IPS-18c (cell line): ENCODE results near the gene MAML3.

ENCODE experiments used
- H3K4me3 ChIP-seq: 2 replicates; pipeline ENCODE4 v1.7.0; 2013; ENCODE audit warnings: low read depth, mild to moderate bottlenecking, low read length, moderate library complexity; ENCODE audit not compliant: insufficient read depth
- H3K9me3 ChIP-seq: one replicate; pipeline ENCODE4 v1.6.1; 2013; ENCODE audit warnings: mild to moderate bottlenecking, low read length, moderate library complexity; ENCODE audit not compliant: control insufficient read depth, insufficient read depth

The MAML3 gene

DNA sequence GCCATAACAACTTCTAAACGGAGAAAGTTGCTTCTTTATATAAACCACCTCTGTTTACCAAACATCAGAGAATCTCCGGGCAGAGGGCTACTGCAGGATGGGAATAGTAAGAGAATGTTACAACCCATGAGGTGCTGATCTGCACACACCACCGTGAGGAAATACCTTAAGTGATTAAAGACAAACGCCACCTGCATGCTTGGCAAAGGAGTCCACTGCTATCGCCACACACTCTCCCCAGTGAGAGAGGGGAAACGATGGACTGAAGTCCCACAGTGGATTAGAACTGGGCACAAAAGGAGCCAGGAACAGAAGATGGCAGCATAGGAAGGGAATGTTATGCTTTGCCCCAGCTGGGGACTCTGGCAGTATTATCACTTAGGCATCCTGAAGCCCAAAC is 15.6 kb downstream of the MAML3 start:
- no peak overlapping the region for H3K4me3 ChIP-seq
- no peaks in the 10 kb centered on the region for H3K9me3 ChIP-seq

DNA sequence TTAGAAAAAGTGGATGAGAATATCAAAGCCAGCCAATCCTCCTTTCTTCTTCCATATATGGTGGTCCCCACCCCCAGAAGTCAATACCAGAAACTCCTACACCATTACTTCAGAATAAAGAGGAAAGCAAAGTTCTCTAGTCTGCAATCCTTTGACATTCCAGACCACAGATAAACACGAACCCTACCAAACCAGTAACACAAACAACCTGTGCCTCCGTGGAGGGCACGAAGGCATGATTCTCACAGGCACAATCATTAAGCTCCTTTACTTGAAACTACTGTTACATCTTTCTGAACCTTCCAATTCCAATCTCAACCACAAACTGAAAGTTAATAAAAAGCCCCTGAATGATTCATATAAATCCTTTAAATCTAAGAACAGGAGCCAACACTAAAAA is 16.3 kb downstream of the MAML3 start:
- Histone ChIP-seq H3K4me3 (no peak overlapping the region), H3K9me3 (no peaks in the 10 kb centered on the region)

DNA sequence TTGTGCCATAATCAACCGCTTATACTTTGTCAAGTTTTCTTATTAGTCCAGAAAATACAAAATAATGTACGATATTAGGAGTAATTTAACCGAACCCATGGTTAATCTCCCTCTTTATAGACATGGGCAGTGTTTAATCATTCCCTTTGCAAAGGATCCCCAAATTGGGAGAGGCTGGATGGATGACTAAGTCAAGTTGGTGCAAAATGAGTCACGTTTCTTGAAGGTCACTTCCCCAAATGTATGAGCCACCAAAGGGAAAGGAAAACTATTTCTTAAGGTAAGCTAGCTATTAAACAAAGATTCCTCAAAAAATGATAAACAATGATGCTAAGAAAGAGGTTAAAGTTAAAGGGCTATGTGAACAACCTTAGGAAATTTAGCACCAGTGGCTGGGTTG is 17.5 kb downstream of the MAML3 start:
- no peaks in the 10 kb centered on the region for H3K9me3 ChIP-seq
- no peak overlapping the region; the same call in 1 of the 2 replicates for H3K4me3 ChIP-seq

DNA sequence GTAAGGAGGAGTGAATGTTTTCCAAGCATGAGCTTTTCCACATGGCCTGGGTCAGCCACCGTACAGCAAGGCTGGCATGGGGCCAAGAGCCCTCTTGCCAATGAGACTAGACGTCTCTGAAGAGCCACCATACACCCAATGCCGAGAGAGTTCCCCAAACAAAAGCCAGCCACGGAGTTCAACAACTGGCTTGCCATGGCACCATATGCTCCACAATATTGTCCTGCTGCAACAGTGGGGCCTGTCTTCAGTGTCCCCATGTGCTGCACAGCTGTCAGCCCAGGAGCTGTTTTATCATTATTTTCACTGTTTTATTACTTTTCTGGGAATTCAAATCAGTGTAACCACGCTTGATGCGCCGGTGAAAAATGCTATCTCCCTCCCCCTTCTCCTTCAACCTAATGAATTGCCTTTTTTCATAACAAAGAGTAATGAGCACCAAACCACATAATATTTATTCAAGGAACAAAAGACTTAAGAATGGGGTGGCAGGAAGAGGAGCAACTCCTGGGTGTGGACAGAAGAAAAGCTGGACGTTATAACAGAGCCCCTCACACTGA is 18.4 kb downstream of the MAML3 start:
- no peak overlapping the region for H3K4me3 ChIP-seq
- H3K9me3 ChIP-seq: no peaks in the 10 kb centered on the region

DNA sequence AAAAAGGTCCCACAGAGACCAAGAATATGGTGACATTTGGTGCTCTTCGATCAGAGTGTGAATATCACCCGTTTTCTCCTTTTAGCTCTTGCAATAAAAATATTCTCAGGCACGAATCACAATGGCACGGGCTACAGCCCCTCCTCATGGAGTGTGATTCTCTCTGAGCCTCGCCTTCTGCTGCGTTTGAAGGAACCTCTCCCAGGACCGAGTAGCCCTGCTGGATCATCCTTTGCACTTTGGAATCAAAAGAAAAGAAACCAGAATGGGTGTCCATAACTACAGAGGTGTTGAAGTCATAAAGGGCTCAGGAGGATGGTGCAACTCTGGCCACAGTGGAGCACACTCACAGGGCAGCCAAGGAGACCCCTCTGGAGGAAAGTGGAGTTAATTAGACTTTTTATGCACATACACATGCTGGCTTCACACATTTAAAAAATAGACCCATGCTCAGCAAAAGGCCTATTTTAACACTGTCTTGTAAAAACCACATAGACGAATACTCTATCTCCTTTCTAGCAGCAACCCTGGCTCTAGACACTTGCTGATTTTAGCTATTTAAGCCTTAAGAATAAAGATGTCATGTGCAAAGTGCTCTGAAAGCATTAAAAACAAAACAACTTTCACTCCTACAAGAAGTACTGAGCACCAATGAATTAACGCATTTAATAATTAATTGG is 19.1 kb downstream of the MAML3 start:
- H3K4me3 ChIP-seq: no peak overlapping the region
- H3K9me3 ChIP-seq: no peaks in the 10 kb centered on the region

DNA sequence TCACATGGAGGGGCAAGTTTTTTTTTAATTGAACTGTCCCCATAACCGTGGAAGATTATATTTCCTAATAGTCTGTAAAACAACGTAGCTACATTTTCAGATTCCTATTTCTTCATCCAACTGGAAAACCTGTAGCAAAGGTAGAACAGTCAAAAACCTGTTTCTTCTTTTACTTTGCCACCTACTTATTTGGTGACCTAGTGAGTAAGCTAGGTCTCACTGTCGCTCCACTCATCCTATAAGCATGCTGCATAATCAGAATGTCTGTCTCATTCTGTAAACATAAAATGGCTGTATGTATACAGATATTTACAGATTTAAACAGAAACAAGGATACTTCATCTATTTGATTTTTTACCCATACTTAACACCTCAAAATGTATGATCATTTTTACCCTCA is 20.4 kb downstream of the MAML3 start:
- Histone ChIP-seq H3K9me3 (no peaks in the 10 kb centered on the region), H3K4me3 (no peak overlapping the region)

DNA sequence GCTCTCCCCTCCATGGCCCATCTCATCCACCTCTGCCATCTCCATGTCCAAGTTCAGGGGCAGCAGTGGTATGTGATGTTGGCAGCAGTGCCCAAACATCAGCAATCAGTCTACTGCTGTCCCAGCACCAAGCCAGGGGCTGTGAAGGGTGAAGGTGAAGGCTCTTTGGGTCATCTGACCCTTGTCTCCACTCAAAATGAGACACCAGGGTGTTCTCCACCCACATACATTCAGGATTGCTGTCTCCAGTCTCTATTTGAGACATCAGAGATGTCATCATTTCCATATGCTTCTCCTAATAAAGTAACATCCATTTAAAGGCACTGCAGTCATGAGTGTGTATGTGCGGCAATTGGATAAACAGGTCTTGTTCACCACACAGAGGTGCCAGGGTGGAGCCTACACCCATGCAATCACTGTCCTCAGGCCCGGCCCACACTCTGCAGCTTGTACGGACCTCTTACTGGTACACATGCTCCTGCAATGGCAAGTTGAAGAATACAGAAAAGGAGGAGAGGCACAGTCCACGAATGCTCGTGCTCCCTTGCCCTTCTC is 22.2 kb downstream of the MAML3 start:
- Histone ChIP-seq H3K9me3 (no peaks in the 10 kb centered on the region), H3K4me3 (no peak overlapping the region)

DNA sequence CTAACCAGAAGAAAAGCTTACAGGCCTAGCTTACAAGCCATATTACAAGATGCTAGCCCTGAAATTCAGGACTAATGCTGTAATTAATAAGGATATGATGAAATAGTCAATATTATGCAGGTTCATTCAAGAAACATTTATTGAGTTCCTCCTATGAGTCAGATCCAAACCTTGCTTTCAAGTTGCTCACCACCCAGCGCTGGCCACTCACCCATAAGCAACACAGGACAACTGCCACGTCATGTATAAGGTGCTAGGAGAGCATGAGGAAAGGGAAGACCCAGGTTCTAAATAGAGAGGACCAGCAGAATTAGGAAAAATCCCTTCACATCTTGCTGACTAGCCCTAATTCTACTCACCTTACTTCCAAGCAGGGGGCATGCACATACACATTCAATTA is 23.3 kb downstream of the MAML3 start:
- H3K9me3 ChIP-seq: no peaks in the 10 kb centered on the region
- no peak overlapping the region for H3K4me3 ChIP-seq

DNA sequence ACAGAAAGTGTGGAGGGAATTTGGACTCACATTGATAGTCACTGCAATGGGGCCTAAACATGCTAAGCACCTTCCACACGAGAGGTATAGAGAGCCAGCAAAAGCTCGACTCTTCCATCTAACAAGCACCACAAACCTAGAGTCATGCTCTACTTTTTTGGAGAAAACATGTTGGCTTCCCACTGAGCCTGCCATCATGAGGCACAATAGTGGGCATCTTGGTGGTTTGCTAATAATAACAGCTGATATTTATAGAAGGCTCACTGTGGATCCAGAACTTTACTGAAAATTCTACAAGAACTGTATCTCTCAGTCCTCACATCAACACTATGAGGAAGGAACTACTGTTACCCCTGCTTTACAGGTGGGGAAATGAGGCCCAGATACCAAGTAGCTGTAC is 26.6 kb downstream of the MAML3 start:
- H3K9me3 ChIP-seq: no peaks in the 10 kb centered on the region
- H3K4me3 ChIP-seq: no peak overlapping the region

DNA sequence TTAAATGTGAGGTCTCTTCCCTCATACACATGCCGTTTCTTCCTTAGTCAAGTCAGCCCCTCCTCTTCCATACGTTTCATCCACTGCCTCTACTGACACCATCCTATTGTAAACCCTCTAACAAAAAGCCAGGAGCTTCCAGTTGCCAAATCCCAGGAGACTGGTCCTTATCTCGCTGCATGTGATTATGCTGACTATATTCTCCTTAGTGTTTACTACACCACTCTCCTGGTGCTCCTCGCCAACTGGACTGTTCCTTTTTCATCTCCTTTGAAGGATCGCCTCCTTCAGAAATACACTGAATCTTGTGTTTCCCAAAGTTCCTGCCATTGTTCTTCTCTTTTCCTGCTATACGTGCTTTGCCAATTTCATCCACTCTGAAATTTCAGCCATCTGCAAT is 27.7 kb downstream of the MAML3 start:
- no peak overlapping the region for H3K4me3 ChIP-seq
- no peaks in the 10 kb centered on the region for H3K9me3 ChIP-seq

DNA sequence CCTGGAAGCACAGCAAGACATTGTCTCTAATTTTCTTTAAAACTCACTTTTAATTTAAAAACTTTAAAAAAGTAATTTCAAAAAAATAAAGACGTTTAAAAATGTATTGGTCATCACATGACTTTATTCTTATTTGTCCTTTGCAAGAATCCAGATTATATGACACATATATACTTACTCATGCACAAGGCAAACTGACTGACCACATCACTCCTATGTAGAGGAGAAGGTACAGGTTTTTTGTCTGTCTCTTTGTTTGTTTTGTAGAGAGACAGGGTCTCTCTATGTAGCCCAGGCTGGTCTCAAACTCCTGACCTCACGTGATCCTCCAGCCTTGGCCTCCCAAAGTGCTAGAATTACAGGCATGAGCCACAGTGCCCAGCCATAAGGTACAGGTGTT is 28.6 kb downstream of the MAML3 start:
- Histone ChIP-seq H3K4me3 (no peak overlapping the region), H3K9me3 (no peaks in the 10 kb centered on the region)

DNA sequence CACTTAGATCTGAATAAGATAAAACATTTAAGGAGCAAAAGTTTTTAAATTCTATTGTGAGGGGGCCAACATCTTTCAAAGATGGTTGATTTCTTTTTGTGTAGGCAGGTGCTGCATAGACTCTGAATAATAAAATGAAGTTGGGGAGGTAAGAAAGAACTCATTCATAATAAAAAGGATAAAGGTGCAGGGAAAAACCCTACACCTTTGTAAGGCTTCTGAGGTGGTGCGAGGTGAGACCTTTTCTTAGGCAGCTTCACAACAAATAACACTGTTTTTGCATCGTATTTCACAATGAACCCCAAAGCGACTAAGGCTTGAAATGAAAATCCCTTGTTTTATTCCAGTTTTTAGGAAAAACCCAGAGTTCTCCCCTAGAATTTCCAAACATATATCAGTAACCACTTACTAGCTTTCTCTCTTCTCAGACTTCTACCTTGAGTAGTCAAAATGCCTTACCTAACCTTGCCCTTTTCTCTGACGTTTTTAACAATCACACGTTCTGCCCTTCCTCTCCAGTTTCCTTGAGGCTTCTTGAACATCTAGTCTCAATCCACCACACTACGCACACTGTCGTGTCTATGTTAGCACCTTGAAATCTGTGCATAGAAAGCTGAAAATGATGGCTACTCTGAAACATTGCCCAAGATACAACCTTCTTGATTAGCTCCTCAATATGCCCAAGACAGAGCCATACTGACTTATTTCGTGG is 30.2 kb downstream of the MAML3 start:
- no peak overlapping the region for H3K4me3 ChIP-seq
- H3K9me3 ChIP-seq: no peaks in the 10 kb centered on the region

DNA sequence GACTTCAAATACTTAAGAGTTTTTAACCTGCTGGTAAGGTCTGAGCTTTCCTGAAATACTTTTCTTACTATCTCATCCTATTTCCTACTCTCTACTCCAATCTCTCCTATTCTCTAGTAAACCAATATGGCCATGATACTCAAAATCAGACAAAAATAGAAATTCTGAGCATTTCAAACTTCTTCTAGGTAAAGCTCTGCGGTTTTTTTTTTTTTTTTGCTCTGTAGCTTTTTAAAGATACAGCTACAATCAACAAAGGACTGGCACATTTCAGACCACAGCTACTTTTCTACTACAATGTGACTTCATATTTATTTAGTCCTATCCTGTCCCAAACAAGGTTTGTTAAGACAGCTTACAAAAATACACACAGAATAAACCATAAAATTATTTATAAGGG is 31.1 kb downstream of the MAML3 start:
- no peak overlapping the region for H3K4me3 ChIP-seq
- H3K9me3 ChIP-seq: peaks cover 2% of the 10 kb centered on the region

DNA sequence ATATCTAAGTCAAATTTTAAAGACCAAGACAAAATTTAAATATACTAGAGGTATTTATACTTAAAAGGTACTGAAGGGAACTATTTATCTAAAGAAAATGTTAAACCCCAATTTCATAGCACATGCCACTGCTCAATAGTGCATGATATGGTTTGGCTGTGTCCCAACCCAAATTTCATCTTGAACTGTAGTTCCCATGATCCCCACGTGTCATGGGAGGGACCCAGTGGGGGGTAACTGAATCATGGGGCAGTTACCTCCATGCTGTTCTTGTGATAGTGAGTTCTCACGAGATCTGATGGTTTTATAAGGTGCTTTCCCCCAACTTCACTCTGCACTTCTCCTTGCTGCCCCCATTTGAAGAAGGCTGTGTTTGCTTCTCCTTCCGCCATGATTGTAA is 32.3 kb downstream of the MAML3 start:
- H3K9me3 ChIP-seq: peaks cover 2% of the 10 kb centered on the region
- no peak overlapping the region for H3K4me3 ChIP-seq

DNA sequence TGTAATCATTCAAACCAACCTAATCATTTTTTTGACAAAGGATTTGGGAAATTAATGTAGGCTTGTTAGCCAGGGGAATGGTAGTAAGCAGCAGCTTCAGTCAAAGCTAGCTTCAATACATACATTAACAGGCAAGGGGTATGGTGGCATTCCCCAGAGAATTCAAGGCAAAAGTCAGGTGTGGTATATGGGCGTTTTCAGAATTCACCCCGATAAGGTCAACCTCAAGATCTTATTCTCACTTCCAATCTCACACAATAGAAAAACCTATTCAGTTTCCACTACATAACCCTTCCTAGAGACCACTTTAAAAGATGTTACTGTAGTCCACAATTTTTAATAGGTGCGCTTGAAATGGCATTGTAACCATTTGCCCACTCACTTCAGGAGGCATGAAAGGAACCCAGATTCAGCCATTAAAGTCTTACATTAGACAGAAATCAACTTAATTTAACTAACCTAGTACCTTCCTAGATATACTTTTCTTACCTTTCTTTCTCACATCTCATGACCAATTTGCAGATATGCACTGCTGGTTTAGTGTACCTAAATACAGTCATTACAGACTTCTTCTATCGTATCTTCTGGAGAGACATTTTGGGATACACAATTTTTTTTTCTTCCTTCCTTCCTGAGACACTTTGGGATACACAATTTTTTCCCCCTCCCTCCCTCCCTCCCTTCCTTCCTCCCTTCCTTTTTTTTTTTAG is 34.9 kb downstream of the MAML3 start:
- Histone ChIP-seq H3K9me3 (peaks cover 2% of the 10 kb centered on the region), H3K4me3 (no peak overlapping the region)

DNA sequence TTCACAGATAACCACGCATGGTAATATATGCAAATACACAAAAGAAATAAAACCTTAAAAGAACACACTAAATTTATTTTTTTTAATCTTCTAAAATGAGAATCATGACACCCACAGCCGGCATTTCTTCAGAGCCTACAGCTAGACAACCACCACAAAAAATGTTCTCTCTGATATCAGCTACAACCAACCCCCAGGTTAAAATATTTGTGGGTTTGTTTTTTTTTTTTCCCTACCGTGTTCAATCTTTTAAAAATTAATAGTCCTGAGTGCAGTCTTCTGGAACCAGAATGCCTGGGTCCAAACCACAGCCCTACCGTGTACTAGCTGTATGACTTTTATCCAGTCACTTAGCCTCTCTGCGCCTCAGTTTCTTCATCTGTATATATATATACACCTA is 36.0 kb downstream of the MAML3 start:
- Histone ChIP-seq H3K4me3 (no peak overlapping the region), H3K9me3 (peaks cover 2% of the 10 kb centered on the region)

DNA sequence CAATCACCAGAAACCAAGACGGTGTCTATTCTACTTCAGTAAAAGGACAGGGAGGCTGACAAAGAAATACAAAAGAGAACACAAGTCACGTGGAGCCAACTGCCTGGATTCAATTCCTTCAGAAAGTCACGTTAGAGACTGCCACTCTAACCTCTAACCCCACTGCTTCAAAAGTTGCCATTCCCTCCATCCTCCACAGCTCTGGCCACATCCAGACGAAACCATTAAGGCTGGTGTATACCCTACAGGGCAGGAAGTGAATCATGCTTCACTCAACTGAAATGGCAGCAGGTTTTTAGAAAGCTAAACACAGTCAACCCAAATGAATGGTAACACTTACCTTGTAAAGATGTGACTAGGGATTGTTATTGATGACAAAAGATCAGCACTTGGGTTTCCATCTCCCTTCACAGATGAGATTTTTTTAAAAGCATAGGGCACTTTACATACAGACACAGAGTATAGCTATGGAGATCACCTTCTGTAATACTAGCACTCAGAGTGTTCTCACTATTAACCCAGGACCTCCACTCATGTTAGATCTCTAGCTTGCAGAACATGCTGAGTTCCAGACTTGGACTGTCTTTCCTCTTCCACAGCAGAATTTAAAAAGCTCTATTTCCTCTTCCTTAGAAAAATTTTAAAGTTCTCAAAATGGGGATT is 37.4 kb downstream of the MAML3 start:
- no peak overlapping the region for H3K4me3 ChIP-seq
- H3K9me3 ChIP-seq: peaks cover 2% of the 10 kb centered on the region
